GM12872 (cell line): Measurements from ENCODE around the gene CASTOR1.

Source experiments
- CTCF ChIP-seq: IDR thresholded peaks from 3 replicates; pipeline ENCODE4 v1.5.1; 2011; ENCODE audit warnings: low read depth, mild to moderate bottlenecking, low read length, moderate library complexity; ENCODE audit not compliant: insufficient read depth

Gene CASTOR1

GRCh38 chr22:30279046-30279788 lies 10.1 kb downstream of the CASTOR1 start:
- TF ChIP-seq CTCF, result no peak

- no peak for TF ChIP-seq CTCF
Measured at GRCh38 chr22:30277547-30278344, 11.6 kb downstream of the CASTOR1 start.

- no peak for TF ChIP-seq CTCF
Measured at GRCh38 chr22:30276039-30276438, 13.3 kb downstream of the CASTOR1 start.

GRCh38 chr22:30275625-30276024 lies 13.7 kb downstream of the CASTOR1 start:
- TF ChIP-seq CTCF, result no peak

GRCh38 chr22:30274437-30274812 lies 14.9 kb downstream of the CASTOR1 start:
- TF ChIP-seq CTCF, result no peak

GRCh38 chr22:30273711-30274436 lies 15.4 kb downstream of the CASTOR1 start:
- no peak for TF ChIP-seq CTCF

GRCh38 chr22:30272781-30273601 lies 16.3 kb downstream of the CASTOR1 start:
- TF ChIP-seq CTCF, result no peak
